IPS-18a (cell line): Measurements from ENCODE around the gene DEPDC1B.
"Not testable (repeated sequence)": the region's sequence is repeated elsewhere in the genome, so short reads cannot be mapped to it uniquely, and the experiment has no call there.

Experiments used
- H3K27ac ChIP-seq: one replicate; pipeline ENCODE4 v1.5.1; 2013; ENCODE audit warnings: low read length
- H3K27me3 ChIP-seq: one replicate; pipeline ENCODE4 v1.6.1; 2013; ENCODE audit warnings: mild to moderate bottlenecking, low read length; ENCODE audit not compliant: control insufficient read depth, insufficient read depth
- H3K36me3 ChIP-seq: one replicate; pipeline ENCODE4 v1.6.1; 2013; ENCODE audit warnings: low read depth, low read length; ENCODE audit not compliant: control insufficient read depth
- H3K4me1 ChIP-seq: one replicate; pipeline ENCODE4 v1.6.1; 2013; ENCODE audit warnings: low read depth, low read length; ENCODE audit not compliant: control insufficient read depth
- H3K4me3 ChIP-seq: one replicate; pipeline ENCODE4 v1.5.1; 2013; ENCODE audit warnings: low read length
- H3K9ac ChIP-seq: one replicate; pipeline ENCODE4 v1.6.1; 2013; ENCODE audit warnings: mild to moderate bottlenecking, low read length, moderate library complexity
- H3K9me3 ChIP-seq: one replicate; pipeline ENCODE4 v1.6.1; 2013; ENCODE audit warnings: low read depth, low read length; ENCODE audit not compliant: control insufficient read depth

The DEPDC1B gene

DNA sequence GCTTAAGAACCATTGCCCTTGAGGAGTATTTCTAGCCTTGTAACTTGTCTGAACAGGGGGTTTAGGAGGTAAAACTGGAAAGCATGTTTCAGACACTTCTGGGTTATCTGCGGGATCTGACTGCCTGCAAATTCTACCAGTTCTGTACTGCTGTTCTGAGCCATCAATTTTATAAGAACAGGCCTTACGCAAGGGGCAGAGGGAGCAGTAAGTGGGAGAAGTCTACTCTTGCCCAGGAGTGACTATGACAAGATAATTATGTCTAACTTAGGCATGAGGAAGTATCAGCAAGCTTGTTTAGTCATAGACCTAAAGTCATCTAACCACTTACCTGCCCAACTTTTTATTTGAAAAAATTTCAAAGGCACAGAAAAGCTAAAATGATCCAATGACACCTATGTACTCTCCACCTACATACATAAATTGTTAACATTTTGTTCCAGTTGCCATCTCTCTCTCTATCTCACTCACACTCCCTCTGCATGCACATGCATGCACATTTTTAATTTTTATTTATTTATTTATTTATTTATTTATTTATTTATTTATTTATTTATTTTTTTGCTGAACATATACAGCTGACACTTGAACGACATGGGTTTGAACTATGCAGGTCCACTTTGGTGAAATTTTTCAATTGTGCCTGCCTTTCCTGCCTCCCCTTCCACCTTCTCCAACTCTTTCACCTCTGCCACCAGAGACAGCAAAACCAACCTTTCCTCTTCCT, 18.4 kb upstream of the DEPDC1B start:
- H3K27me3 ChIP-seq = no peaks in the 10 kb centered on the region
- no peaks in the 10 kb centered on the region for H3K9me3 ChIP-seq
- H3K36me3 ChIP-seq = no peaks in the 10 kb centered on the region
- no peak overlapping the region for H3K9ac ChIP-seq
- no peak overlapping the region for H3K27ac ChIP-seq
- H3K4me3 ChIP-seq = no peak overlapping the region
- no peaks in the 10 kb centered on the region for H3K4me1 ChIP-seq

DNA sequence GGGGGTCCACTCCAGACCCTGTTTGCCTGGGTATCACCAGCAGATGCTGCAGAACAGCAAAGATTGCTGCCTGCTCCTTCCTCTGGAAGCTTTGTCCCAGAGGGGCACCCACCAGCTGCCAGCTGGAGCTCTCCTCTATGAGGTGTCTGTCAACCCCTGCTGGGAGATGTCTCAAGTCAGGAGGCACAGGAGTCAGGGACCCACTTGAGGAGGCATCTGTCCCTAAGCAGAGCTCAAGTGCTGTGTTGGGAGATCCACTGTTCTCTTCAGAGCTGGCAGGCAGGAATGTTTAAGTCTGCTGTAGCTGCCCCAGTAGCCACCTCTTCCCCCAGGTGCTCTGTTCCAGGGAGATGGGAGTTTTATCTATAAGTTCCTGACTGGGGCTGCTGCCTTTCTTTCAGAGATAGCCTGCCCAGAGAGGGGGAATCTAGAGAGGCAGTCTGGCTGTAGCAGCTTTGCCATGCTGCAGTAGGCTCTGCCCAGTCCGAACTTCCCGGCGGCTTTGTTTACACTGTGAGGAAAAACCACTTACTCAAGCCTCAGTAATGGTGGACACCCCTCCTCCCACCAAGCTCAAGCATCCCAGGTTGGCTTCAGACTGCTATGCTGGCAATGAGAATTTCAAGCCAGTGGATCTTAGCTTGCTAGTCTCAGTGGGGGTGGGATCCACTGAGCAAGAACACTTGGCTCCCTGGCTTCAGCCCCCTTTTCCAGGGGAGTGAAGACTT, 15.4 kb upstream of the DEPDC1B start:
- not testable (repeated sequence) for H3K27ac ChIP-seq, H3K27me3 ChIP-seq, H3K4me1 ChIP-seq, H3K9me3 ChIP-seq, H3K9ac ChIP-seq, H3K4me3 ChIP-seq, H3K36me3 ChIP-seq

GRCh38 chr5:60712950-60713349, 13.0 kb upstream of the DEPDC1B start:
- Histone ChIP-seq H3K9me3 (no peaks in the 10 kb centered on the region), H3K36me3 (no peaks in the 10 kb centered on the region), H3K27ac (no peak overlapping the region), H3K4me3 (no peak overlapping the region), H3K4me1 (no peaks in the 10 kb centered on the region), H3K27me3 (no peaks in the 10 kb centered on the region), H3K9ac (no peak overlapping the region)

DNA sequence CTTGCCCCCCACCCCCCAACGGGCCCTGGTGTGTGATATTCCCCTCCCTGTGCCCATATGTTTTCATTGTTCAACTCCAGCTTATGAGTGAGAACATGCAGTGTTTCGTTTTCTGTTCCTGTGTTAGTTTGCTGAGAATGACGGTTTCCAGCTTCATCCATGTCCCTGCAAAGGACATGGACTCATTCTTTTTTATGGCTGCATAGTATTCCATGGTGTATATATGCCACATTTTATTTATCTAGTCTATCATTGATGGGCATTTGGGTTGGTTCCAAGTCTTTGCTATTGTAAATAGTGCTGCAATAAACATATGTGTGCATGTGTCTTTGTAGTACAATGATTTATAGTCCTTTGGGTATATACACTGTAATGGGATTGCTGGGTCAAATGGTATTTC, 11.9 kb upstream of the DEPDC1B start:
- not testable (repeated sequence) for H3K9me3 ChIP-seq, H3K36me3 ChIP-seq, H3K9ac ChIP-seq, H3K27ac ChIP-seq, H3K27me3 ChIP-seq, H3K4me1 ChIP-seq, H3K4me3 ChIP-seq

DNA sequence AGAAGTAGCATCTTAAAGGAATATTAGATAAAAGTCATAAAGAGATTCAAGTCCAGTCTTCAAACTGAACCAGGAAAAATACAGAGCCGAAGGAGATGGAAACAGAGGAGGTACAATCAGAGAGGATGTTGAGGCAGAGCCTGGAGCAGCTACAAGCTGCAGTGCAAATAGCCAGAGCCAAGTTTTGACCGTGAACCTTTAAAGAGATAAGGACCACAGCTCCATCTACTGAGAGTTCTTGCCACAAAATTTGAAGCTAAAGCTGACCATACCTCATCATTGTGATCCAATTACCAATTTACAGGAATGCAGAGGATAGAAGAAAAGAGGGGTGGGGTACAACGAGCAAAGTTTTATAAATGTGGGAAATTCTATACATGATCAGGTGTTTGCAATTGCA, 10.4 kb upstream of the DEPDC1B start:
- Histone ChIP-seq H3K9me3 (no peaks in the 10 kb centered on the region), H3K36me3 (no peaks in the 10 kb centered on the region), H3K4me1 (no peaks in the 10 kb centered on the region), H3K9ac (no peak overlapping the region), H3K27ac (no peak overlapping the region), H3K27me3 (no peaks in the 10 kb centered on the region), H3K4me3 (no peak overlapping the region)

DNA sequence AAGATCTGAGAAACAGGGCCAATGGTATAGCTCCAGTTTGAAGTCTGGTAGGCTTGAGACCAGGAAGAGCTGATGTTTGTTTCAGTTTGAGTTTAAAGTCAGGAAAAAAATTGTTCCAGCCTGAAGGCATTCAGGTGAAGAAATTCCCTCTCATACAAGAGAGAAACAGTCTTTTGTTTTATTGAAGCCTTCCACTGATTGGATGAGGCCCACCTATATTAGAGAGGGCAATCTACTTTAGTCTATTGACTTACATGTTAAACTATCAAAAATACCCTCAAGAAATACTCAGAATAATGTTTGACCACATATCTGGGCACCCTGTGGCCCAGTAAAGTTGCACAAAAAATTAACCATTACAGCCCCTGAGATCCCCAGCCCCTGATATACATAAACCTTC, 5.2 kb upstream of the DEPDC1B start:
- H3K27me3 ChIP-seq = no peaks in the 10 kb centered on the region
- no peak overlapping the region for H3K9ac ChIP-seq
- no peak overlapping the region for H3K4me3 ChIP-seq
- peaks cover 7% of the 10 kb centered on the region for H3K4me1 ChIP-seq
- no peaks in the 10 kb centered on the region for H3K9me3 ChIP-seq
- no peaks in the 10 kb centered on the region for H3K36me3 ChIP-seq
- no peak overlapping the region for H3K27ac ChIP-seq

GRCh38 chr5:60703944-60704343, 4.0 kb upstream of the DEPDC1B start:
- peaks cover 8% of the 10 kb centered on the region for H3K4me1 ChIP-seq

GRCh38 chr5:60701321-60701968, 1.5 kb upstream of the DEPDC1B start:
- no peak overlapping the region for H3K9ac ChIP-seq
- no peak overlapping the region for H3K27ac ChIP-seq

More at GRCh38 chr5:60703944-60704343, 4.0 kb upstream of the DEPDC1B start:
- Histone ChIP-seq H3K4me3 (no peak overlapping the region), H3K27me3 (no peaks in the 10 kb centered on the region), H3K9me3 (no peaks in the 10 kb centered on the region), H3K27ac (no peak overlapping the region), H3K9ac (no peak overlapping the region), H3K36me3 (no peaks in the 10 kb centered on the region)

GRCh38 chr5:60700416-60700757, 421 bp upstream of the DEPDC1B start:
- H3K36me3 ChIP-seq = no peaks in the 10 kb centered on the region
- H3K9me3 ChIP-seq = no peaks in the 10 kb centered on the region
- H3K27me3 ChIP-seq = no peaks in the 10 kb centered on the region
- peak overlapping the region; percentile 92 for H3K9ac ChIP-seq
- peak overlapping the region; percentile 73 for H3K4me3 ChIP-seq
- peak overlapping the region; percentile 70 for H3K27ac ChIP-seq
- H3K4me1 ChIP-seq = peaks cover 16% of the 10 kb centered on the region

More at GRCh38 chr5:60701321-60701968, 1.5 kb upstream of the DEPDC1B start:
- Histone ChIP-seq H3K36me3 (no peaks in the 10 kb centered on the region), H3K9me3 (no peaks in the 10 kb centered on the region), H3K4me3 (no peak overlapping the region), H3K4me1 (peaks cover 16% of the 10 kb centered on the region), H3K27me3 (no peaks in the 10 kb centered on the region)

GRCh38 chr5:60699288-60699608, 718 bp downstream of the DEPDC1B start:
- Histone ChIP-seq H3K4me1 (peaks cover 16% of the 10 kb centered on the region), H3K4me3 (peak overlapping the region; percentile 73), H3K27me3 (no peaks in the 10 kb centered on the region), H3K27ac (peak overlapping the region; percentile 70), H3K9me3 (no peaks in the 10 kb centered on the region), H3K9ac (peak overlapping the region; percentile 92), H3K36me3 (peaks cover 2% of the 10 kb centered on the region)

- H3K9ac ChIP-seq = no peak overlapping the region
- H3K9me3 ChIP-seq = no peaks in the 10 kb centered on the region
- no peaks in the 10 kb centered on the region for H3K27me3 ChIP-seq
- peak overlapping the region; percentile 73 for H3K4me3 ChIP-seq
- H3K27ac ChIP-seq = no peak overlapping the region
- H3K36me3 ChIP-seq = peaks cover 5% of the 10 kb centered on the region
- H3K4me1 ChIP-seq = peaks cover 16% of the 10 kb centered on the region
These were observed 1.6 kb downstream of the DEPDC1B start for GRCh38 chr5:60698336-60698735.

DNA sequence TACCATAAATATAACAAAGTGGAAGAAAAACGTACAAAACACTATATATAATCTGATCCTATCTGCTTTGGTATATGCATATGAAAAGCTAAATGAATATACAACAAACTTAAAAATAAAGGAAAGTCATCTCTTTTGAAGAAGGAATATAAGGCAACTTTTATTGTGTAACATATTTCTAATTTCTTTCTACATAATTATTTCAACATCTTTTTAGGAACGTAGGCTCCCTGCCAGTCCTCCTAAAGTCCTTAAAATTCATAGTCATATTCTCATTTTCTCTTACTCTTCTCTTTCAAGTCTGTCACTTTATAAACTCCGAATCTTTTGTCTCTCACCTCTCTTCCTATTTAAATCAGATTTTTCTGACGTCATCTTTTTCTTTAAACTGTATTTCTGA, 9.6 kb downstream of the DEPDC1B start:
- no peak overlapping the region for H3K27ac ChIP-seq
- H3K9me3 ChIP-seq = no peaks in the 10 kb centered on the region
- H3K4me1 ChIP-seq = no peaks in the 10 kb centered on the region
- H3K36me3 ChIP-seq = peaks cover 23% of the 10 kb centered on the region
- H3K9ac ChIP-seq = no peak overlapping the region
- H3K4me3 ChIP-seq = no peak overlapping the region
- H3K27me3 ChIP-seq = no peaks in the 10 kb centered on the region
